Left ventricle myocardium superior (tissue), 1 donor: ENCODE measurements around the gene ARMS2. TPM values are rescaled to one million over a fixed set of nuclear protein-coding genes. Genes with fewer than 3 reads are reported as not detected.
A peak's percentile ranks its signal among the peaks of the same experiment; 100 is the strongest.

Experiments used
- ATAC-seq: fragments of 200-7000 bp; cut with Tn5 transposase; one replicate; pipeline ENCODE4 v1.9.1; 2020; ENCODE audit warnings: mild to moderate bottlenecking, moderate library complexity
- DNase-seq: peaks from one replicate; pipeline ENCODE4 v3.0.0-alpha.2; 2020
- intact Hi-C: fragments of 100-400 bp; cut with micrococcal nuclease; formaldehyde crosslinking; loops from one replicate; pipeline ENCODE4 v1.11.0; 2022
- long read RNA-seq: library from polyadenylated mRNA; unstranded; transcript quantifications from one replicate; pipeline ENCODE4 v2.0.0, GENCODE V29; 2021
- total RNA-seq: library from RNA; stranded (reverse); fragmentation: NEBNext Ultra II Directional; extraction: Animal tissue kit (Norgen Biotek cat#: 25700); gene quantifications from one replicate; pipeline ENCODE4 v1.2.1, GENCODE V29; 2021
- donor health status: DM: no; HTN: yes; CAD: no; lungs with severe emphysema.

ARMS2 gene
- total RNA-seq = not detected
- long read RNA-seq = 0 reads

DNA sequence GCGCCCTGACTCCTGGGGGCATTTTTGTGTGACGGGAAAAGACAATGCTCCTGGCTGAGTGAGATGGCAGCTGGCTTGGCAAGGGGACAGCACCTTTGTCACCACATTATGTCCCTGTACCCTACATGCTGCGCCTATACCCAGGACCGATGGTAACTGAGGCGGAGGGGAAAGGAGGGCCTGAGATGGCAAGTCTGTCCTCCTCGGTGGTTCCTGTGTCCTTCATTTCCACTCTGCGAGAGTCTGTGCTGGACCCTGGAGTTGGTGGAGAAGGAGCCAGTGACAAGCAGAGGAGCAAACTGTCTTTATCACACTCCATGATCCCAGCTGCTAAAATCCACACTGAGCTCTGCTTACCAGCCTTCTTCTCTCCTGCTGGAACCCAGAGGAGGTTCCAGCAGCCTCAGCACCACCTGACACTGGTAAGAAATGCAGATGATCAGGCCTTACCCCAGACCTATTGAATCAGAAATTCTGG is at the start of gene ARMS2:
Gene ARMS2 (plus strand): TSS at position 51 of the 478 bp plus-strand sequence. CDS start 75 bp downstream, at position 126.
- no peak for DNase-seq
- ATAC-seq = no peak
- intact Hi-C loops = no loop called here

DNA sequence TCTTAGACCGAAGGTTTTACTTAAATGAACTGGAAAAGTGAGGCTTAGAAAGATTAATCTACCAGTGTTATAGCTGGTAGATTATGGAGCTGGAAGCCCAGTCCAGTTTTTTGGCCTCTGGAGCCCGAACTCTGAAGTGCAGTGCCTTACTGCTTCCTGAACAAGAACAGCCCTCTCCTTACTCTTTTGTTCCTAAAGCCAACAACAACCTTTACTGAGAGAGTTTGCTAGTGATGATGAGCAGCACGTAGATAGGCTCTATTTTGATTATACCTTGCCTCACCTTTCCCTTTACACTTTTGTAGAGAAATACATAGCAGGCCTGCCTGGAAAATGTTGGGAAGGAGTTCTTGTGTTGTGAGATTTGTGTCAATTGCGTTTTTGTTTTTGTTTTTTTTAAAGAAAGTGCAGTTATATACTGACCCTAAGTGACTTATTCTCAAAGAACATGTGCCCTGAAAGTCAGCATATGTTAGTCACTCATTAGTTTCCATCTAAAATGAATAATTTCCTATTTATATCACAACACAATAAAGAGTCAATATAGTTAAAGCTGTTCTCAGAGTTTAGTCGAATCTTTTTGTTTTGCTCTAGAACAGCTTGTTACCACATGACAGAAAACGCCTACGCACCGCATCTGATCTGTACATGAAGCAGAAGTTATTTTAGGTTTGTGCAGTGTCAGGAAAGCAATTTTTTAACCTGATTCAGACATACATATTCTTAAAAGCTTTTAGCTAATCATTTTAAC is 46.9 kb upstream of the ARMS2 start:
- DNase-seq (no peak), ATAC-seq (peak; percentile 36)

GRCh38 chr10:122413327-122413726 is 41.1 kb upstream of the ARMS2 start:
- no peak for ATAC-seq
- intact Hi-C loops = no loop called here
- DNase-seq = no peak

More for the DNA sequence above, 46.9 kb upstream of the ARMS2 start:
- intact Hi-C loops = no loop called here

DNA sequence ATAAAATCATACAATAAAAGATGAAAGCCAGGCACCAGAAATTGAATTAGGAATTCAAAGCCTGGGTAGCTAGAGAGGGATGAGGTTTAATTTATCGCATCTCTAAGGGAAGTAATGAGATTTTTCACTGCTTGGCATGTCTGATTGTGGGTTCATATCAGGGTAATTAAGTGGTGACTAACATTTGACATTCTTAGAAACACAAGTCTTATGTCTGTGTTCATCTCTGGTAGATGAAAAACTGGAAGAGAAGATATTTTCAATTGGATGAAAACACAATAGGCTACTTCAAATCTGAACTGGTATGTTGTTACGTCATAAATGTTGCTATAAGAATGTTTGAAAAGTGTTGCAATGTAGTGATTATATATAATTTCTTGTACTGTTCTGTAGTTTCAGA is 36.8 kb upstream of the ARMS2 start:
- DNase-seq (no peak), ATAC-seq (no peak)
- intact Hi-C loops = no loop called here

- DNase-seq = no peak
- no peak for ATAC-seq
- intact Hi-C loops = no loop called here
Observed at GRCh38 chr10:122419016-122419415, 35.4 kb upstream of the ARMS2 start.

- peak; percentile 29 for DNase-seq
- ATAC-seq = peak; percentile 72
- intact Hi-C loops = no loop called here
Observed at GRCh38 chr10:122419876-122420623, 34.4 kb upstream of the ARMS2 start.

DNA sequence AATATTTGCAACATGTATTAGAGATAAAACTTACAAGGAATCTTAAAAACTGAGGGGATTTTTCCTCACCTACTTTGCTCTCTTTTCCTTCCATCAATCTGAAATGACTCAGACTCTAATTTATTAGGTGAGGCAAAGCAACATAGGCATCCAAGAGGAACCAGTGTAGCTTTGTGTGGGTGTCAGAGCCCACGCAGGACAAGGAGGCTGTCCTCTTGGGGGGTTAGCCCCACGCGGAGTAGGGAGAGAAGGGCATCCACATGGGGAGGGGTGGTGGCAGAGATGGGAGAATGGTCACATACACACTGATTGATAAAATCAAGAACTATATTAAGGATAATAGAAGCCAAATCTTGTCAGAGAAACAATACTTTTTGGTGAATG is 33.8 kb upstream of the ARMS2 start:
- intact Hi-C loops = no loop called here
- no peak for ATAC-seq
- DNase-seq = no peak

GRCh38 chr10:122421054-122421625 is 33.3 kb upstream of the ARMS2 start:
- intact Hi-C loops = no loop called here
- ATAC-seq (no peak), DNase-seq (no peak)

DNA sequence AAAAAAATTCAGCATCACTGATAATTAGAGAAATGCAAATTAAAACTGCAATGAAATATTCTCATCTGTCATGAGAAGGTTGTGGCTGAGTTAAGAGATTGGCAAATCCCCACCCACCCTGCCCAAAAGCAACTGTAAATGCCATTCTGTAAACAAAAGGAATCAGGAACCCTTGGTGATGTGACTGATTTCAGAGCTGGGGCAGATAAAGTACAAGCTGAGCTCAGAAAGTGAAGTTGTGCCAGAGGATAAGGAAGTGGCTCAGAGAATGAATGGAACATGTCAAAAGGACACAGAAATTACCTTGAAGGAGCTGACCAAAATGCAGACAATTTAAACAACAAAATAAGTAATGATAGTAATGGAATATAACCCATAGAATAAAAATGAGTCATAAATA is 32.7 kb upstream of the ARMS2 start:
- DNase-seq = no peak
- intact Hi-C loops = no loop called here
- peak; percentile 47 for ATAC-seq

DNA sequence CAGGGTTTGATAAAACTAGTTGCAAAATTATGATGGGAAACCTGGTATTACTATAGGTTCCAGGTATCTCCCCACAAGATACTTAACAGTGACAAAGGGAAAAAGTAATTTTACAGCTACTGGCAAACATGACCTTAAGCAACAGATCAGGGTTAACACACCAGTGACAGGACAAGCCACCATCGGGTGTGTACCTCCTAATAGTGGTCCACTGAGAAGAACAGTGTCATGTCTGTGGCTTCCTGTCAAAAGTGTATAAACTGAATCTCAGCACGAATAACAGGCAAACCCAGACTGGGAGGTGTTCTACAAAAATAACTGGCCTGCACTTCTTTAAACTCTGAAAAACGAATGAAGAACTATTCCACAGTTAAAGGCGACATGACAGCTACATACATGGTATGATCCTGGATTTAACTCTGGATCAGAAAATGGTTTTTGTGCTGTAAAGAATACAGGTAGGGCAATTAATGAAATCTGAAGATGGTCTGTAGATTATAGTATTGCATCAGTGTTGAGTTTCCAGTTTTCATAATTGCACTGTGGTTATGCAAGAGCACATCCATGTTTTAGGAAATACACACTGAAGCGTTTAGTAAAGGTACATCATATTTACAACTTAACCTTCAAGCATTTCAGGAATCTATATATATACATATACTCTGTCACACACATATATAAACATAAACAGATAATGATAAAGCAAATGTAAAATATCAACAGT is 32.0 kb upstream of the ARMS2 start:
- ATAC-seq (peak; percentile 33), DNase-seq (no peak)
- intact Hi-C loops = no loop called here

DNA sequence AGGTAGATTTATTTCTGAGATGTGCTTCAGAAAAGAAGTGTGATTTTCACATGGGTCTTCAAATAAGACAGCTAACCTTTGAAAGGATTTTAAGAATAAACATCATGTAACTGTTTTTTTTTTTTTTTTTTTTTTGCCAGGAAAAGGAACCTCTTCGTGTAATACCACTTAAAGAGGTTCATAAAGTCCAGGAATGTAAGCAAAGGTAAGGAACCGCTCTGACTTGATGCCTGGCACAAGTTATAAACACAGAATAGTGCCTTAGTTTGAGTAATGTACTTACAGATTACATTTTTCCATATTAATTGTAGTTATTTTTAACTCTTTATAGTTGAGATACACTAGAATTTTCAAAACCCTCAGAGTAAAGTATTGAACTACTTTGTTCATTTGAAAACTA is 30.4 kb upstream of the ARMS2 start:
- intact Hi-C loops = no loop called here
- no peak for ATAC-seq
- DNase-seq = no peak

DNA sequence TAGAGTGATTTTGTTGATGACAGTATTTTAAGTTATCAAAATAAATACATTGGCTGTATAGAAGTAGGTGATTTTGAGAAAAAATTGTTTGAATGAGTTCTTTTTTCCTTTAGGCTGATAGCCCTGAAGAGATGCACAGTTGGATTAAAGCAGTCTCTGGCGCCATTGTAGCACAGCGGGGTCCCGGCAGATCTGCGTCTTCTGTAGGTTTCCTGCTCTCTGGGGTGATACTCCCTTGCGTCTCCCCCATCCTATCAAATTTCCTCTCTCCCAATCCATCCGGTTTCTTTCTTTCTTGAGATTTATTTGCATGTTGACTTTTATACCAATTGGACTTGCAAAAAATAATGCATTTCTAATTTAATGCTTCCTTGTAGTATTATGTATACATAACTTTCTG is 27.6 kb upstream of the ARMS2 start:
- intact Hi-C loops = no loop called here
- ATAC-seq (no peak), DNase-seq (no peak)

DNA sequence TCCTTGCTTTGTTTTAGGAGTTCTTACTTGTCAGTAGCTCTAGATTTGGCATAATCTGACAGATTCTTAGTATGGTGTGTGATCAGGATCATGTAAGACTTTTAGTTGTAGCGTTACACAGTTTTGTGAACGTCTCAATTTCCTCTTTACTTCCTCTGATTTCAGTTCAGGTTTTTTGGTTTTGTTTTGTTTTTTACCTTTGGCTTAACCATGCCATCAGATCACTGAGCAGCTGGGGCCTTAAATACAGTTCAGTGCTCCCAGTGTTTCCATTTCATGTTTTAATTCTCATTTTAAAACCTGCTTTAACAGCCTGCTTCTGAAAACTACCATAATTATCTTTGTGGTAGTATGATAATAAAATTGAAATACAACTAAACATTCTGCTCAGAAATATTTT is 27.2 kb upstream of the ARMS2 start:
- DNase-seq = no peak
- intact Hi-C loops = no loop called here
- ATAC-seq = no peak

DNA sequence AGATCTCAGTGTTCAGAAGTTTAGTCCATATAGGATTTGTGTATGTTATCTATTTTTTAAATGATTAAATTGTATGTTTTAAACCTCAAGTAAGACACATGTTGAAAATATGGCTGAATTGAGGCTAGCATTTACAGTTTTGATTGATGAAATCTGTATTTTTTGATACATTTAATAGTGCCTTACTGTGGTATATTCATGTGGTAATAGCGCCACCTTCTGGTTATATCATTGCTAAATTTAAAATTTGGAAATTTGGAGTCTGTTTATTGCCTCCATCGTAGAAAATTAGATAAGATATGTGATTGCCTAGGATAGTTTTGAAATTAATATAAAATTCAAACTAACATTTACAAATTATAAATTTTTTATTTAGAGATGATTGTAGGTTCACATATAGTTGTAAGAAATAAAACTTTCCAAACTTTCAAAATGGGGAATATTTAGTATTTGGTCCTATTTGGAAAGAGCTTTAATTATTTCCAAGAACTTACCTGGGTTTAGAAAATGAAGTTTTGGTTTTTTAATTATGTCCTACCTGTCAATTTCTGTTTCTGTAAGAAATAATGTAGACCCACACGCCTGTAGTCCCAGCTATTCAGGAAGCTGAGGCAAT is 19.1 kb upstream of the ARMS2 start:
- intact Hi-C loops = loop anchor here (2.0 to 10.0 kb wide), 4 partner anchors 91 to 269 kb away; no protein-coding TSS in a partner anchor
- ATAC-seq (peak; percentile 41), DNase-seq (no peak)

GRCh38 chr10:122441961-122442360 is 12.5 kb upstream of the ARMS2 start:
- intact Hi-C loops = no loop called here
- ATAC-seq (no peak), DNase-seq (no peak)

- no peak for ATAC-seq
- DNase-seq = no peak
- intact Hi-C loops = no loop called here
Observed at GRCh38 chr10:122445469-122445868, 9.0 kb upstream of the ARMS2 start.

DNA sequence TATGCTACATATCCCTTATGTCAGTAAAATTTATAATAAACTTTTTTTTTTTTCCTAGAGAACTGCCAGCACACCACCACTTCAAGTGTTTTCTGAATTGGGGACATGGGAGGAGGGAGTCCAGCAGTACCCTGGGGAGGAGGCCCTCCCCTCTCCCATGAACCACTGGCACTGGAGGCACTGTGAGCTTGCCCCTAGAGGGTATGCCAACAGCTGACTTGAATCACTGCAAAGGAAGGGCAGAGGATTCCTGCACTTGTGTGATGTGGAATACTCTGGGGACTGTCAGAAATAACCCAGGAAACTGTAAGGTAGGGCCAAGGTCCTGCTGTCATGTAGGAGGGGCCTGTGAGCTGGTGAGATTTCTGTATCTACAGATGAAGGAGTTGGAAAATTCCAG is 8.5 kb upstream of the ARMS2 start:
- intact Hi-C loops = no loop called here
- no peak for DNase-seq
- ATAC-seq = peak; percentile 82

- intact Hi-C loops = no loop called here
- no peak for DNase-seq
- ATAC-seq = peak; percentile 88
Observed at GRCh38 chr10:122446668-122447423, 7.6 kb upstream of the ARMS2 start.
